AG04449 (cell line): ENCODE results near the gene TNIP1.

ENCODE experiments used
- CTCF ChIA-PET: fragments of 350-600 bp; formaldehyde crosslinking; extraction: SDS; loops from one replicate; lab custom pipeline; 2021; ENCODE audit warnings: antibody characterized with exemption; lab: Yijun Ruan, JAX
- POLR2A ChIA-PET: fragments of 400-600, 350-600 bp; formaldehyde crosslinking; extraction: SDS; loops from one replicate; lab custom pipeline; 2020; ENCODE audit warnings: antibody characterized with exemption, inconsistent platforms; lab: Yijun Ruan, JAX
- DNase-seq: peaks from one replicate; pipeline ENCODE4 v3.0.0-alpha.2; 2010; ENCODE audit warnings: low read depth, low spot score
- H3K4me3 ChIP-seq: 2 replicates; pipeline ENCODE4 v1.5.1; 2011; ENCODE audit warnings: low read depth, mild to moderate bottlenecking, control low read depth, low read length
- CTCF ChIP-seq: IDR thresholded peaks from one replicate; pipeline ENCODE4 v1.5.1; 2011; ENCODE audit warnings: mild to moderate bottlenecking, moderate library complexity, low read length, control low read depth, inconsistent platforms; ENCODE audit not compliant: insufficient read depth; ENCODE audit errors: missing control alignments

TNIP1 gene

GRCh38 chr5:151028717-151029116, 52.1 kb downstream of the TNIP1 start:
- DNase-seq, result no peak
- no peak for TF ChIP-seq CTCF
- CTCF ChIA-PET, result interaction anchor here (19.1 kb wide), 1 partner anchor 22 kb away, joined by 229 read pairs; no protein-coding TSS in a partner anchor
- POLR2A ChIA-PET, result interaction anchor here (1.1 kb wide), 1 partner anchor 13 kb away, joined by 3 read pairs; no protein-coding TSS in a partner anchor
- H3K4me3 ChIP-seq, result no peak overlapping the region

- ChIA-PET POLR2A (interaction anchor here (1.1 kb wide), 1 partner anchor 13 kb away, joined by 3 read pairs; no protein-coding TSS in a partner anchor), CTCF (interaction anchor here (19.1 kb wide), 1 partner anchor 23 kb away, joined by 229 read pairs; no protein-coding TSS in a partner anchor)
- no peak for TF ChIP-seq CTCF
- no peak overlapping the region for H3K4me3 ChIP-seq
- DNase-seq, result no peak
These were observed 52.8 kb downstream of the TNIP1 start for GRCh38 chr5:151027961-151028479.

- no peak overlapping the region for H3K4me3 ChIP-seq
- TF ChIP-seq CTCF, result no peak
- POLR2A ChIA-PET, result no interaction called here
- CTCF ChIA-PET, result interaction anchor here (19.1 kb wide), 1 partner anchor 24 kb away, joined by 229 read pairs; no protein-coding TSS in a partner anchor
- DNase-seq, result no peak
These were observed 54.2 kb downstream of the TNIP1 start for GRCh38 chr5:151026679-151027078.

- H3K4me3 ChIP-seq, result no peak overlapping the region
- CTCF ChIA-PET, result interaction anchor here (1.2 to 19.1 kb wide), 2 partner anchors 14 to 24 kb away, joined by 3 to 229 read pairs; no protein-coding TSS in a partner anchor
- POLR2A ChIA-PET, result no interaction called here
- TF ChIP-seq CTCF, result no peak
- DNase-seq, result no peak
These were observed 54.7 kb downstream of the TNIP1 start for GRCh38 chr5:151026088-151026487.

GRCh38 chr5:151025250-151025606, 55.6 kb downstream of the TNIP1 start:
- ChIA-PET CTCF (interaction anchor here (1.2 to 19.1 kb wide), 5 partner anchors 10 to 90 kb away, joined by 3 to 229 read pairs (median 5); no protein-coding TSS in a partner anchor), POLR2A (no interaction called here)
- no peak for DNase-seq
- H3K4me3 ChIP-seq, result no peak overlapping the region
- no peak for TF ChIP-seq CTCF

GRCh38 chr5:151024440-151025249, 56.2 kb downstream of the TNIP1 start:
- no peak overlapping the region for H3K4me3 ChIP-seq
- ChIA-PET CTCF (interaction anchor here (1.2 to 19.1 kb wide), 5 partner anchors 10 to 90 kb away, joined by 3 to 229 read pairs (median 5); no protein-coding TSS in a partner anchor), POLR2A (no interaction called here)
- TF ChIP-seq CTCF, result no peak
- no peak for DNase-seq
